Ishikawa (cell line): Measurements from ENCODE around the gene ZCCHC2.

Source experiments
- CEBPB ChIP-seq: IDR thresholded peaks from 2 replicates; pipeline ENCODE4 v1.6.1; 2012
- CREB1 ChIP-seq: IDR thresholded peaks from 2 replicates; pipeline ENCODE4 v1.6.1; 2012; ENCODE audit warnings: low read depth
- EGR1 ChIP-seq: IDR thresholded peaks from 2 replicates; pipeline ENCODE4 v1.6.1; 2012
- EP300 ChIP-seq: IDR thresholded peaks from 2 replicates; pipeline ENCODE4 v1.6.1; 2012; ENCODE audit warnings: borderline replicate concordance
- FOXM1 ChIP-seq: IDR thresholded peaks from 2 replicates; pipeline ENCODE4 v1.6.1; 2012; ENCODE audit warnings: low read depth, borderline replicate concordance
- MAX ChIP-seq: IDR thresholded peaks from 2 replicates; pipeline ENCODE4 v1.6.1; 2012
- NFIC ChIP-seq: IDR thresholded peaks from 2 replicates; pipeline ENCODE4 v1.6.1; 2012
- RAD21 ChIP-seq: IDR thresholded peaks from 2 replicates; pipeline ENCODE4 v1.6.1; 2012; ENCODE audit warnings: low read depth
- TAF1 ChIP-seq: IDR thresholded peaks from 2 replicates; pipeline ENCODE4 v1.6.1; 2012; ENCODE audit warnings: low read depth, mild to moderate bottlenecking
- TCF12 ChIP-seq: IDR thresholded peaks from 2 replicates; pipeline ENCODE4 v1.6.1; 2012; ENCODE audit warnings: low read depth
- TEAD4 ChIP-seq: IDR thresholded peaks from 2 replicates; pipeline ENCODE4 v1.6.1; 2012
- YY1 ChIP-seq: IDR thresholded peaks from 2 replicates; pipeline ENCODE4 v1.6.1; 2012; ENCODE audit warnings: low read depth
- ZBTB7A ChIP-seq: IDR thresholded peaks from 2 replicates; pipeline ENCODE4 v1.6.1; 2012; ENCODE audit warnings: low read depth
- TF ChIP-seq, protein P1 (sequence below): IDR thresholded peaks from 2 replicates; pipeline ENCODE4 v1.6.1; 2012
- TF ChIP-seq, protein P2 (sequence below): IDR thresholded peaks from 2 replicates; pipeline ENCODE4 v1.6.1; 2012; ENCODE audit warnings: low read depth, mild to moderate bottlenecking

ZCCHC2 gene

GRCh38 chr18:62590799-62591590 lies 68.2 kb downstream of the ZCCHC2 start:
- TF ChIP-seq CREB1: no peak
- TF ChIP-seq EP300: no peak
- no peak for TF ChIP-seq CEBPB
- no peak for TF ChIP-seq EGR1
- no peak for TF ChIP-seq TCF12

DNA sequence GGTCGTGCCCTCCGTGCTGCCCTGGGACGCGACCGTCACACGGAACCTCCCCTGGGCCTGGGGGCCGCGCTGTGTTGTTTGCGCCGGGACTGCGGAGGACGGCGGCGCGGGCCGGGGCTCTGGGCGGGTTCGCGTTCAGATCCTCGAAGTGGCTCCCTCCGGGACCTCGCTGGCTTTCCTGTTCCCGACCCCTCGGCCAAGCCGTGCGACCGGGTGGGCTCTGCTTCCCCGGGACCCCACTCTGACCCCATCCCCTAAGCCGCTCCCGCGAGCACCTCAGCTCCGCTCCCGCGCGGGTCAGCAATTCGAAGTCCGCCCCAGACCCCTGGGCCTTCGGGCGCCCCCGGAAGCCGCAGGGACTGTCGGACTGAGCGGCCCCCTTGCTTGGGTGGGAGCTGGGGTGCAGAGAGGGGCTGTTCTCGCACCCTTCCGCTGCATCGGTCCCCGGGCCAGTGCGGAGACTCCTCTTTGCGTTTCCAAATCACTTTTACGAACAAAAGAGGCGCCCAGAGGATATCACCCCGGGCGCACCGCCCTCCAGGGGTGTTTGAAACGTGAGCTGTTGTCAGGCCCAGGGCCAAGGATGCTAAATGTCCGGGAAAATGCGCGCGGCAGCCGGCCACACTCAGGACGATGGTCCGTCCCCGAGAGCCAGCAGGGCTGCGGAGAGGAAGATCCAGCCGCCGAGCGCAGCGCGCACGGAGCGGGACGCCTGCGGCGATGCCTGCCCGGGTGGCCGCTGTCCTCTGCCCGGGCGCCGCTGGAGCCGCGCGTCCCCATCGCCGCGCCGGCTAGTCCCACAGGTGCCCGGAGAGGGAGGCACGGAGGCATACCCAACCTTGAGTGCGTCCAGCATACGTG lies 73.5 kb downstream of the ZCCHC2 start:
- no peak for TF ChIP-seq RAD21
- TF ChIP-seq YY1: no peak
- no peak for TF ChIP-seq TAF1
- no peak for TF ChIP-seq EP300
- TF ChIP-seq MAX: no peak
- no peak for TF ChIP-seq TCF12
- no peak for TF ChIP-seq ZBTB7A
- TF ChIP-seq, protein P1, sequence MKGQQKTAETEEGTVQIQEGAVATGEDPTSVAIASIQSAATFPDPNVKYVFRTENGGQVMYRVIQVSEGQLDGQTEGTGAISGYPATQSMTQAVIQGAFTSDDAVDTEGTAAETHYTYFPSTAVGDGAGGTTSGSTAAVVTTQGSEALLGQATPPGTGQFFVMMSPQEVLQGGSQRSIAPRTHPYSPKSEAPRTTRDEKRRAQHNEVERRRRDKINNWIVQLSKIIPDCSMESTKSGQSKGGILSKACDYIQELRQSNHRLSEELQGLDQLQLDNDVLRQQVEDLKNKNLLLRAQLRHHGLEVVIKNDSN: no peak
- TF ChIP-seq FOXM1: no peak
- TF ChIP-seq TEAD4: no peak
- TF ChIP-seq, protein P2, sequence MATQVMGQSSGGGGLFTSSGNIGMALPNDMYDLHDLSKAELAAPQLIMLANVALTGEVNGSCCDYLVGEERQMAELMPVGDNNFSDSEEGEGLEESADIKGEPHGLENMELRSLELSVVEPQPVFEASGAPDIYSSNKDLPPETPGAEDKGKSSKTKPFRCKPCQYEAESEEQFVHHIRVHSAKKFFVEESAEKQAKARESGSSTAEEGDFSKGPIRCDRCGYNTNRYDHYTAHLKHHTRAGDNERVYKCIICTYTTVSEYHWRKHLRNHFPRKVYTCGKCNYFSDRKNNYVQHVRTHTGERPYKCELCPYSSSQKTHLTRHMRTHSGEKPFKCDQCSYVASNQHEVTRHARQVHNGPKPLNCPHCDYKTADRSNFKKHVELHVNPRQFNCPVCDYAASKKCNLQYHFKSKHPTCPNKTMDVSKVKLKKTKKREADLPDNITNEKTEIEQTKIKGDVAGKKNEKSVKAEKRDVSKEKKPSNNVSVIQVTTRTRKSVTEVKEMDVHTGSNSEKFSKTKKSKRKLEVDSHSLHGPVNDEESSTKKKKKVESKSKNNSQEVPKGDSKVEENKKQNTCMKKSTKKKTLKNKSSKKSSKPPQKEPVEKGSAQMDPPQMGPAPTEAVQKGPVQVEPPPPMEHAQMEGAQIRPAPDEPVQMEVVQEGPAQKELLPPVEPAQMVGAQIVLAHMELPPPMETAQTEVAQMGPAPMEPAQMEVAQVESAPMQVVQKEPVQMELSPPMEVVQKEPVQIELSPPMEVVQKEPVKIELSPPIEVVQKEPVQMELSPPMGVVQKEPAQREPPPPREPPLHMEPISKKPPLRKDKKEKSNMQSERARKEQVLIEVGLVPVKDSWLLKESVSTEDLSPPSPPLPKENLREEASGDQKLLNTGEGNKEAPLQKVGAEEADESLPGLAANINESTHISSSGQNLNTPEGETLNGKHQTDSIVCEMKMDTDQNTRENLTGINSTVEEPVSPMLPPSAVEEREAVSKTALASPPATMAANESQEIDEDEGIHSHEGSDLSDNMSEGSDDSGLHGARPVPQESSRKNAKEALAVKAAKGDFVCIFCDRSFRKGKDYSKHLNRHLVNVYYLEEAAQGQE: no peak
- TF ChIP-seq NFIC: no peak
- no peak for TF ChIP-seq CREB1
- no peak for TF ChIP-seq EGR1

GRCh38 chr18:62601871-62602270 lies 79.0 kb downstream of the ZCCHC2 start:
- TF ChIP-seq YY1 (no peak), TEAD4 (no peak), FOXM1 (no peak), TAF1 (no peak), EGR1 (no peak), RAD21 (no peak), EP300 (no peak), MAX (no peak), NFIC (no peak)
- TF ChIP-seq, protein P2: no peak
- TF ChIP-seq, protein P1: no peak

DNA sequence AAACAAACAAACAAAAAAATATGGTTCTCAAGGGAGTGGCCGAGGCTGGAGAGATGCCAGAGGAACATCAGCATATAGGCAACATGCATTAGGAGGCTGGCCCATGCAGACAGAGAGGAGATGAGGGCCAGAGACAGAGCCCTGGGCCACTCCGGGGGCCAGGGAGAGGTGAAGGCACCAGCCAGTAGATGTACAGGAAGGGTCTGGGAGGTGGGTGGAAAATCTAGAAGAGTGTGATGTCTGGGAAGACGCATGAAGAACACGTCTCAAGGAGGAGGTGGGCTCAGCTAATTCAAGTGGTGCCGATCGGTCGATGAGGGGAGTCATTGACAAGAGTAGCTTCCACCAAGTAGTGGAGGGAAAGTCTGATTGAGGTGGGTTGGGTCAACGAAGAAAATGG lies 79.9 kb downstream of the ZCCHC2 start:
- TF ChIP-seq, protein P2: no peak
- no peak for TF ChIP-seq TEAD4
- TF ChIP-seq MAX: no peak
- TF ChIP-seq ZBTB7A: no peak
- no peak for TF ChIP-seq FOXM1
- no peak for TF ChIP-seq EP300
- TF ChIP-seq CREB1: no peak
- TF ChIP-seq YY1: no peak
- TF ChIP-seq RAD21: no peak
- no peak for TF ChIP-seq CEBPB
- TF ChIP-seq, protein P1: no peak
- no peak for TF ChIP-seq TAF1
- no peak for TF ChIP-seq EGR1
- no peak for TF ChIP-seq TCF12
- no peak for TF ChIP-seq NFIC
